DMS79 treated with DMSO at 0.1 percent for 48 hours (cell line): Measurements from ENCODE around the gene EGLN1.

Experiments used
- DNase-seq: peaks from one replicate; lab custom pipeline; 2025; lab: John Stamatoyannopoulos, UW

EGLN1 gene

GRCh38 chr1:231329483-231329882, 92.6 kb downstream of the EGLN1 start:
- no peak for DNase-seq

- no peak for DNase-seq
Measured at GRCh38 chr1:231327617-231328016, 94.5 kb downstream of the EGLN1 start.

- DNase-seq = no peak
Measured at GRCh38 chr1:231326248-231326647, 95.8 kb downstream of the EGLN1 start.

- no peak for DNase-seq
Measured at GRCh38 chr1:231324660-231325059, 97.4 kb downstream of the EGLN1 start.

GRCh38 chr1:231322880-231323530, 99.1 kb downstream of the EGLN1 start:
- no peak for DNase-seq

GRCh38 chr1:231319080-231319479, 103.0 kb downstream of the EGLN1 start:
- no peak for DNase-seq

GRCh38 chr1:231318568-231318967, 103.5 kb downstream of the EGLN1 start:
- no peak for DNase-seq

- DNase-seq = no peak
Measured at GRCh38 chr1:231318015-231318355, 104.1 kb downstream of the EGLN1 start.

- no peak for DNase-seq
Measured at GRCh38 chr1:231317306-231318014, 104.6 kb downstream of the EGLN1 start.

GRCh38 chr1:231315887-231316286, 106.2 kb downstream of the EGLN1 start:
- no peak for DNase-seq
